HepG2 (cell line): ENCODE data around the gene MVK. TPM values are rescaled to one million over a fixed set of nuclear protein-coding genes. Genes with fewer than 3 reads are reported as not detected.

Source experiments
- ATAC-seq: fragments of 200-7000 bp; cut with Tn5 transposase; 3 replicates; pipeline ENCODE4 v1.9.1; 2020; ENCODE audit warnings: mild to moderate bottlenecking, moderate library complexity
- BruUV-seq: library from RNA; stranded (reverse); fragments of 400-500 nt; replicated peaks from 2 replicates; lab custom pipeline; 2021; lab: Mats Ljungman, UMichigan
- CTCF ChIA-PET: fragments of 300-600 bp; formaldehyde crosslinking; extraction: SDS; loops from one replicate; lab custom pipeline; 2021; ENCODE audit warnings: low total read pairs, inconsistent platforms, low intra/inter-chr PET ratio; lab: Yijun Ruan, JAX
- POLR2A ChIA-PET: fragments of 350-600 bp; sonication (Branson Sonifier 250); formaldehyde crosslinking; loops from one replicate; lab custom pipeline; 2020; ENCODE audit warnings: antibody characterized with exemption, inconsistent platforms; lab: Yijun Ruan, JAX
- DNase-seq: peaks from one replicate; pipeline ENCODE4 v3.0.0-alpha.2; 2015; ENCODE audit warnings: low spot score
- FAIRE-seq: peaks from 3 replicates; lab custom pipeline; 2011; peaks lifted over from hg19 to GRCh38; lab: Jason Lieb, UNC
- H2AFZ ChIP-seq: one replicate; pipeline ENCODE4 v1.6.1; 2011; ENCODE audit warnings: low read length, inconsistent platforms
- H3K27ac ChIP-seq: fragments of 300-600 bp; 3 replicates; pipeline ENCODE4 v1.8.0; 2011; ENCODE audit warnings: mixed run types, mild to moderate bottlenecking, mixed read lengths, low read length, inconsistent platforms; ENCODE audit not compliant: insufficient read depth; ENCODE audit errors: extremely low read length
- H3K27me3 ChIP-seq, 2 experiments: fragments of 200-600 bp in 1 of 2; 2 replicates in 1 of 2; 3 replicates in 1 of 2; pipeline versions ENCODE4 v1.6.0 to v1.8.0; 2011; ENCODE audit warnings: low read length in 2 of 2, mild to moderate bottlenecking in 2 of 2, moderate library complexity in 2 of 2, inconsistent platforms in 1 of 2; ENCODE audit not compliant: insufficient read depth in 2 of 2, control insufficient read depth in 1 of 2
- H3K36me3 ChIP-seq, 2 experiments: fragments of 200-600 bp in 1 of 2; replicated peaks in 1 of 2; 2 replicates in 1 of 2; 3 replicates in 1 of 2; pipeline versions ENCODE4 v1.5.1 to v1.8.0; 2011; ENCODE audit warnings: low read length in 2 of 2, inconsistent platforms in 1 of 2; ENCODE audit not compliant: insufficient read depth in 2 of 2, control insufficient read depth in 1 of 2
- H3K4me1 ChIP-seq: 2 replicates; pipeline ENCODE4 v1.5.1; 2012; ENCODE audit warnings: low read length, inconsistent platforms; ENCODE audit not compliant: insufficient read depth
- H3K4me2 ChIP-seq: 2 replicates; pipeline ENCODE4 v1.6.0; 2011; ENCODE audit warnings: low read depth, low read length, inconsistent platforms
- H3K4me3 ChIP-seq, 3 experiments: fragments of 200-600 bp in 1 of 3; sonication (generic), shearing (Covaris generic) in 1 of 3; replicated peaks in 1 of 3; 2 replicates each; pipeline ENCODE4 v1.5.1; 2011 to 2016; ENCODE audit warnings: low read length in 3 of 3, inconsistent platforms in 2 of 3, low read depth in 2 of 3, mild to moderate bottlenecking in 2 of 3, control low read depth in 1 of 3, mixed read lengths in 1 of 3; ENCODE audit not compliant: insufficient read depth in 1 of 3
- H3K79me2 ChIP-seq: one replicate; pipeline ENCODE4 v1.6.1; 2011; ENCODE audit warnings: low read length, inconsistent platforms; ENCODE audit not compliant: insufficient read depth
- H3K9ac ChIP-seq: 2 replicates; pipeline ENCODE4 v1.6.0; 2011; ENCODE audit warnings: mild to moderate bottlenecking, low read depth, low read length, inconsistent platforms; ENCODE audit not compliant: insufficient read depth
- H3K9me3 ChIP-seq: 2 replicates; pipeline ENCODE4 v1.5.1; 2012; ENCODE audit warnings: mild to moderate bottlenecking, low read length
- H4K20me1 ChIP-seq: 2 replicates; pipeline ENCODE4 v1.6.0; 2011; ENCODE audit warnings: inconsistent platforms, mild to moderate bottlenecking, low read length, moderate library complexity; ENCODE audit not compliant: insufficient read depth
- MAFK ChIP-seq, 2 experiments: IDR thresholded peaks in 1 of 2; conservative IDR thresholded peaks in 1 of 2; 2 replicates each; pipeline ENCODE4 v1.6.1; 2011; ENCODE audit warnings: improper control_type of control experiment in 2 of 2, low read length in 2 of 2
- STAT6 ChIP-seq: sonication (generic); formaldehyde crosslinking; IDR thresholded peaks from 2 replicates; pipeline ENCODE4 v1.4.0; 2020; ENCODE audit warnings: missing genetic modification reagents, mild to moderate bottlenecking, borderline replicate concordance
- ZNF3 ChIP-seq: IDR thresholded peaks from 2 replicates; pipeline ENCODE4 v1.7.0; 2017; ENCODE audit warnings: inconsistent platforms
- ZNF546 ChIP-seq: sonication (generic); formaldehyde crosslinking; conservative IDR thresholded peaks from 2 replicates; pipeline ENCODE4 v1.8.1; 2023; ENCODE audit warnings: mild to moderate bottlenecking, missing genetic modification reagents
- WGBS: methylation state at CpG from one replicate; pipeline ENCODE4 v1.1.6; 2017; ENCODE audit warnings: low lambda C conversion rate; 5-methylcytosine and 5-hydroxymethylcytosine counted together
- in situ Hi-C: cut with HindIII; loops from 2 replicates; pipeline ENCODE4 v1.10.0; 2017; ENCODE audit warnings: low pct_unique_long_range_greater_than_20kb; ENCODE audit not compliant: extremely low pct_ligation_motif_present
- intact Hi-C: fragments of 100-400 bp; cut with micrococcal nuclease; formaldehyde crosslinking; loops from one replicate; pipeline ENCODE4 v1.10.0; 2022; ENCODE audit not compliant: unreplicated experiment
- polyA plus RNA-seq, 8 experiments: library from polyadenylated mRNA; depleted of rRNA in 3 of 8; stranded (reverse) in 7 of 8; unstranded in 1 of 8; fragments of >200 nt; fragmentation: Illumina TruSeq in 4 of 8; extraction: Trizol in 4 of 8; gene quantifications; 2 replicates each; pipeline versions ENCODE4 v1.2.1 to v1.2.3, GENCODE V29; 2011 to 2016; ENCODE audit warnings: low read depth in 4 of 8, missing spikeins in 1 of 8, mixed read lengths in 1 of 8; ENCODE audit not compliant: insufficient read depth in 1 of 8
- total RNA-seq, 5 experiments: library from RNA; depleted of rRNA; stranded (reverse); fragments of >200 nt; fragmentation: Illumina TruSeq; extraction: Trizol; gene quantifications; 2 replicates each; pipeline ENCODE4 v1.2.3, GENCODE V29; 2016; ENCODE audit warnings: low read depth in 1 of 5
- TF ChIP-seq, protein P1 (sequence below): sonication (generic); formaldehyde crosslinking; IDR thresholded peaks from 2 replicates; pipeline ENCODE4 v1.5.1; 2020; ENCODE audit warnings: mild to moderate bottlenecking, missing genetic modification reagents, moderate library complexity

Gene MVK
- total and polyA plus RNA-seq, 2 of the 13 experiments (the other 11 are each of a cell fraction or from before 2014, with no cell fraction given), result 11.6 to 66.9 TPM

DNA sequence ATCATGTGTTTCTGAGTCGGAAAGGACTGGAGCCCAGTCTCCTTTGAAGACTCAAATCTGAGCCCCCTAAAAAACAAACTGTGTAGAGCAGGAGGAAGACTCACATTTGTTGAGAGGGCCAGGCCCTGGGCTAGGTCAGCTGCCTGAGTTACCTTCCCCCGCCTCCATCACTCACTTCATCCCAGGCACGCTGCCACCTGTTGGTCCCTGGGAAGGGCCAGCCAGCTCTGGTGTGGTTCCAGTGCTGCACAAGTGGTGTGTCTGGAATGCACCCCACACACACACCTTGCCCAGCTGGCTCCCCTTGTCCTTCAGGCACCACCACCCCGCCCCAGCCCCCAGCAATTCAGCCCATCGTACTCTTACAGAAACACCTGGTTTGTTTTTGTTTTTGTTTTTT is 9.0 kb downstream of the MVK start (continued):
- TF ChIP-seq, protein P1, sequence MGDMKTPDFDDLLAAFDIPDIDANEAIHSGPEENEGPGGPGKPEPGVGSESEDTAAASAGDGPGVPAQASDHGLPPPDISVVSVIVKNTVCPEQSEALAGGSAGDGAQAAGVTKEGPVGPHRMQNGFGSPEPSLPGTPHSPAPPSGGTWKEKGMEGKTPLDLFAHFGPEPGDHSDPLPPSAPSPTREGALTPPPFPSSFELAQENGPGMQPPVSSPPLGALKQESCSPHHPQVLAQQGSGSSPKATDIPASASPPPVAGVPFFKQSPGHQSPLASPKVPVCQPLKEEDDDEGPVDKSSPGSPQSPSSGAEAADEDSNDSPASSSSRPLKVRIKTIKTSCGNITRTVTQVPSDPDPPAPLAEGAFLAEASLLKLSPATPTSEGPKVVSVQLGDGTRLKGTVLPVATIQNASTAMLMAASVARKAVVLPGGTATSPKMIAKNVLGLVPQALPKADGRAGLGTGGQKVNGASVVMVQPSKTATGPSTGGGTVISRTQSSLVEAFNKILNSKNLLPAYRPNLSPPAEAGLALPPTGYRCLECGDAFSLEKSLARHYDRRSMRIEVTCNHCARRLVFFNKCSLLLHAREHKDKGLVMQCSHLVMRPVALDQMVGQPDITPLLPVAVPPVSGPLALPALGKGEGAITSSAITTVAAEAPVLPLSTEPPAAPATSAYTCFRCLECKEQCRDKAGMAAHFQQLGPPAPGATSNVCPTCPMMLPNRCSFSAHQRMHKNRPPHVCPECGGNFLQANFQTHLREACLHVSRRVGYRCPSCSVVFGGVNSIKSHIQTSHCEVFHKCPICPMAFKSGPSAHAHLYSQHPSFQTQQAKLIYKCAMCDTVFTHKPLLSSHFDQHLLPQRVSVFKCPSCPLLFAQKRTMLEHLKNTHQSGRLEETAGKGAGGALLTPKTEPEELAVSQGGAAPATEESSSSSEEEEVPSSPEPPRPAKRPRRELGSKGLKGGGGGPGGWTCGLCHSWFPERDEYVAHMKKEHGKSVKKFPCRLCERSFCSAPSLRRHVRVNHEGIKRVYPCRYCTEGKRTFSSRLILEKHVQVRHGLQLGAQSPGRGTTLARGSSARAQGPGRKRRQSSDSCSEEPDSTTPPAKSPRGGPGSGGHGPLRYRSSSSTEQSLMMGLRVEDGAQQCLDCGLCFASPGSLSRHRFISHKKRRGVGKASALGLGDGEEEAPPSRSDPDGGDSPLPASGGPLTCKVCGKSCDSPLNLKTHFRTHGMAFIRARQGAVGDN (CRISPR knock-in tag), result 0 out of 2 replicates have a peak, but pooled peaks have one; percentile 25
- TF ChIP-seq ZNF546 (CRISPR knock-in tag), result no peak

DNA sequence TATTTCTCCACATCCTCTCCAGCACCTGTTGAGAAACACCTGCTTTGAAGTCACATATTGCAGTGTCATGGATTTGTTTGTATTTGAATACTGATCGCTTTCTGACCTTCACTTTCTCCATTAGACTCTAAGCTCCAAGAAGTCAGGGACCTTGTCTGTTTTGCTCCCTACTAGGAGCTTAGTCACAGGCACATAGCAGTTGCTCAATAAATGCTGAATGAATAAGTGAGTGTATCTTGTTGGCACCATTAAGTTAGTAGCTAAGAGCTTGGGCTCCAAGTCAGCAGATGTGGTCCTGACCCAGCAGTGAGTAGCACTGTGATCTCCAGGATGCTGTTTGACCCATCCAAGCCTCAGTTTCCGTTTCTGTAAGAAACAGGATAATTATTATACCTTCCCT is 10.1 kb downstream of the MVK start:
- in situ Hi-C loops, result no loop called here
- H3K4me1 ChIP-seq, result peaks cover 46% of the 10 kb centered on the region
- intact Hi-C loops, result no loop called here
- H4K20me1 ChIP-seq, result no peaks in the 10 kb centered on the region
- H3K9ac ChIP-seq, result no peak overlapping the region
- peaks cover 9 to 50% of the 10 kb centered on the region in 2 experiments for H3K36me3 ChIP-seq
- H3K4me3 ChIP-seq, result no peak overlapping the region
- ATAC-seq, result no peak
- H3K27me3 ChIP-seq, result no peaks in the 10 kb centered on the region
- ChIA-PET POLR2A (no interaction called here), CTCF (no interaction called here)
- DNase-seq, result no peak
- no TSS peak for BruUV-seq
- no peak overlapping the region for H3K27ac ChIP-seq
- WGBS, result 82% methylated on average over 2 of the region's 2 CpGs
- H3K4me2 ChIP-seq, result no peak overlapping the region
- H2AFZ ChIP-seq, result no peak overlapping the region
- H3K79me2 ChIP-seq, result no peaks in the 10 kb centered on the region
- no peak for FAIRE-seq
- TF ChIP-seq STAT6 (CRISPR knock-in tag), result no peak
- peak in 1 of 2 experiments; percentile 20; a peak in 1 of 4 replicates for TF ChIP-seq MAFK (conservative IDR thresholded peaks at IDR 0.05 in 1 of 2, IDR thresholded peaks at IDR 0.05 in 1 of 2; ENCODE audit: low read length in 2 of 2)
- peak; percentile 83; the same call in 1 of the 2 replicates for TF ChIP-seq ZNF3 (CRISPR knock-in tag)
- no peaks in the 10 kb centered on the region for H3K9me3 ChIP-seq
